Heart left ventricle (tissue), 13 donors: ENCODE data around the gene NECTIN4.

ENCODE experiments used
- CTCF ChIP-seq, 12 donors: fragments of 200-600 bp; sonication (generic) in 4 of 12; IDR thresholded peaks; one replicate each; pipeline versions ENCODE4 v1.5.0 to v1.8.0; 2018 to 2022; ENCODE audit warnings: antibody characterized with exemption in 12 of 12, mild to moderate bottlenecking in 5 of 12
- POLR2A ChIP-seq, 2 donors: fragments of 450-650 bp; IDR thresholded peaks; one replicate each; pipeline ENCODE4 v1.6.1; 2017; ENCODE audit warnings: antibody characterized with exemption in 2 of 2, mild to moderate bottlenecking in 2 of 2, moderate library complexity in 2 of 2
- donor health status: ischemic (EF 13 %, LVEDD 7.1; RV severe dilation, severe dysfunction).
- donor health status: DM: no; HTN: yes; CAD: no.
- donor health status: DM: no; HTN: no; CAD: no.
- donor health status: ischemic (EF 25% LVEDD 6.9; RV normal size, moderate dysfunction).
- donor health status: ischemic (EF 25% LVEDD 5.7; RV mildly dilated, moderate dysfunction).
- donor health status: ischemic (EF 35%, LVEDD 5.7; RV mildly dilated, moderate dysfunction).
- donor health status: nonischemic (EF 11% LVEDD 7.7; RV severe dilation, severe dysfunction).
- donor health status: DM: yes; HTN: yes; CAD: no.
- donor health status: PGD.
- donor health status: ischemic (EF 29% LVEDD 5.4; RV normal size, mild dysfunction).
- donor health status: nonischemic (EF 23%, LVEDD 6.1; RV moderate dilation, normal function).

GRCh38 chr1:161052899-161053298, 36.5 kb downstream of the NECTIN4 start:
- TF ChIP-seq POLR2A (IDR thresholded peaks at IDR 0.05) (no peak), CTCF (IDR thresholded peaks at IDR 0.05) (no peak)
